ENCODE results near the gene STX16. TPM values are rescaled to one million over a fixed set of nuclear protein-coding genes. Genes with fewer than 3 reads are reported as not detected.
"Not testable (repeated sequence)": the region's sequence is repeated elsewhere in the genome, so short reads cannot be mapped to it uniquely, and the experiment has no call there.

Gene STX16
- polyA plus RNA-seq, 3 donors: 60.2 to 88.8 (median 64.3) TPM

DNA sequence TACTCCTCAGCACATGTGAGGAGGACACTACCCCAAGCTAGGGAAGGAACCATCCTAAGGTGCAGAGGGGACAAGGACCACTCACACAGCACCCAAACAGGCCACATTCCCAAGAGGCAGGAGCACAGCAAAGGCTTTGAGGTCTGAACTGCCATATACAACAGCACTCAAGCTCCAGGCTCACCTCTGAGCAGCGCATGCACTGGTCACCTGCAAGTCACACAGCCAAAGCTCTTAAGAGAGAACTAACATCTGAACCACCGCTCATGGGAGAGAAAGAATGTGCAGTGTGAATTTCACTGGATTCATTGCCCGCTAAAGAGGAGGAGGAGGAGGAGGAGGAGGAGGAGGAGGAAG, 72.5 kb downstream of the STX16 start:
- DNase-seq (ENCODE audit: extremely low read depth in 1 of 11, low read depth in 9 of 11, low spot score in 4 of 11): no peak

DNA sequence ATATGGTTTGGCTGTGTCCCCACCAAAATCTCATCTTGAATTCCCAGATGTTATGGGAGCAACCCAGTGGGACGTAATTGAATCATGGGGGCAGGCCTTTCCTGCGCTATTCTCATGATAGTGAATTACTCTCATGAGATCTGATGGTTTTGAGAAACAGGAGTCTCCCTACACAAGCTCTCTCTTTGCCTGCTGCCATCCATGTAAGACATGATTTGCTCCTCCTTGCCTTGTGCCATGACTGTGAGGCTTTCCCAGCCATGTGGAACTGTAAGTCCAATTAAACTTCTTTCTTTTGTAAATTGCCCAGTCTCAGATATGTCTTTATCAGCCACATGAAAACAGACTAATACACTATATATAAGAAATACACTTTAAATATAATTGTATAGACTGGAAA, 75.1 kb downstream of the STX16 start:
- not testable (repeated sequence) for DNase-seq (ENCODE audit: extremely low read depth in 1 of 11, low read depth in 9 of 11, low spot score in 4 of 11)

Other genes with a start within 250 kb of the STX16 start
- 10 to 100 TPM; 14.5 to 19.2 (median 18.7) TPM for gene APCDD1L, start 135.9 kb upstream of the STX16 start, polyA plus RNA-seq (ENCODE audit: insufficient read length in 3 of 3)
- gene NPEPL1, start 41.5 kb downstream of the STX16 start, polyA plus RNA-seq (ENCODE audit: insufficient read length in 3 of 3): 10 to 100 TPM; 35.7 to 54.4 (median 46.9) TPM
- 1 to 10 TPM in 2 of 3 donors, under 1 TPM in 1; 0.97 to 1.4 (median 1.1) TPM for gene GNAS-AS1, start 199.6 kb downstream of the STX16 start, polyA plus RNA-seq (ENCODE audit: insufficient read length in 3 of 3)
- gene GNAS, start 201.4 kb downstream of the STX16 start, polyA plus RNA-seq (ENCODE audit: insufficient read length in 3 of 3): 1,000 to 10,000 TPM; 1,846 to 2,284 (median 1,968) TPM

All from renal cortex interstitium (tissue), 11 donors.